Erythroblast (primary cell): Measurements from ENCODE around the gene WDSUB1.
A peak's percentile ranks its signal among the peaks of the same experiment; 100 is the strongest.

Experiments
- DNase-seq, 2 experiments: peaks; one replicate each; lab custom pipeline; 2025; lab: John Stamatoyannopoulos, UW
- GATA1 ChIP-seq: IDR thresholded peaks from 2 replicates; pipeline ENCODE4 v1.6.1; 2011; ENCODE audit warnings: low read depth, mild to moderate bottlenecking, control low read depth, low read length, moderate library complexity
- POLR2A ChIP-seq: IDR thresholded peaks from 2 replicates; pipeline ENCODE4 v1.6.1; 2011; ENCODE audit warnings: mild to moderate bottlenecking, low read length

The WDSUB1 gene

GRCh38 chr2:159251296-159252173, 35.0 kb downstream of the WDSUB1 start:
- no peak for DNase-seq
- TF ChIP-seq POLR2A (no peak), GATA1 (no peak)

- no peak for DNase-seq
- TF ChIP-seq POLR2A (no peak), GATA1 (no peak)
Measured at GRCh38 chr2:159249990-159250715, 36.4 kb downstream of the WDSUB1 start.

- no peak for TF ChIP-seq GATA1
Measured at GRCh38 chr2:159246325-159246988, 40.0 kb downstream of the WDSUB1 start.

GRCh38 chr2:159243529-159243928, 43.0 kb downstream of the WDSUB1 start:
- TF ChIP-seq GATA1: no peak
- no peak for TF ChIP-seq POLR2A
- DNase-seq: no peak

More at GRCh38 chr2:159246325-159246988, 40.0 kb downstream of the WDSUB1 start:
- DNase-seq: no peak

- no peak for TF ChIP-seq GATA1
- no peak for TF ChIP-seq POLR2A
- no peak for DNase-seq
Measured at GRCh38 chr2:159234868-159235267, 51.6 kb downstream of the WDSUB1 start.

GRCh38 chr2:159232456-159233170, 53.9 kb downstream of the WDSUB1 start:
- no peak for DNase-seq
- no peak for TF ChIP-seq POLR2A
- no peak for TF ChIP-seq GATA1

- TF ChIP-seq GATA1 (no peak), POLR2A (no peak)
- no peak for DNase-seq
Measured at GRCh38 chr2:159230145-159230877, 56.2 kb downstream of the WDSUB1 start.

- TF ChIP-seq GATA1 (no peak), POLR2A (no peak)
- no peak for DNase-seq
Measured at GRCh38 chr2:159229476-159230144, 56.9 kb downstream of the WDSUB1 start.

- no peak for DNase-seq
- TF ChIP-seq GATA1 (no peak), POLR2A (no peak)
Measured at GRCh38 chr2:159228081-159228581, 58.4 kb downstream of the WDSUB1 start.

GRCh38 chr2:159227467-159227866, 59.0 kb downstream of the WDSUB1 start:
- TF ChIP-seq POLR2A: no peak
- no peak for TF ChIP-seq GATA1
- no peak for DNase-seq

- peak in 1 of 2 experiments; percentile 16 for DNase-seq
- TF ChIP-seq POLR2A: no peak
- TF ChIP-seq GATA1: no peak
Measured at GRCh38 chr2:159226608-159227385, 59.7 kb downstream of the WDSUB1 start.
